ENCODE data around the gene CAMK2A. TPM values are rescaled to one million over a fixed set of nuclear protein-coding genes. Genes with fewer than 3 reads are reported as not detected.

Gene CAMK2A
- total RNA-seq, 1 experiment from 2014 or later: 0.33 TPM

DNA sequence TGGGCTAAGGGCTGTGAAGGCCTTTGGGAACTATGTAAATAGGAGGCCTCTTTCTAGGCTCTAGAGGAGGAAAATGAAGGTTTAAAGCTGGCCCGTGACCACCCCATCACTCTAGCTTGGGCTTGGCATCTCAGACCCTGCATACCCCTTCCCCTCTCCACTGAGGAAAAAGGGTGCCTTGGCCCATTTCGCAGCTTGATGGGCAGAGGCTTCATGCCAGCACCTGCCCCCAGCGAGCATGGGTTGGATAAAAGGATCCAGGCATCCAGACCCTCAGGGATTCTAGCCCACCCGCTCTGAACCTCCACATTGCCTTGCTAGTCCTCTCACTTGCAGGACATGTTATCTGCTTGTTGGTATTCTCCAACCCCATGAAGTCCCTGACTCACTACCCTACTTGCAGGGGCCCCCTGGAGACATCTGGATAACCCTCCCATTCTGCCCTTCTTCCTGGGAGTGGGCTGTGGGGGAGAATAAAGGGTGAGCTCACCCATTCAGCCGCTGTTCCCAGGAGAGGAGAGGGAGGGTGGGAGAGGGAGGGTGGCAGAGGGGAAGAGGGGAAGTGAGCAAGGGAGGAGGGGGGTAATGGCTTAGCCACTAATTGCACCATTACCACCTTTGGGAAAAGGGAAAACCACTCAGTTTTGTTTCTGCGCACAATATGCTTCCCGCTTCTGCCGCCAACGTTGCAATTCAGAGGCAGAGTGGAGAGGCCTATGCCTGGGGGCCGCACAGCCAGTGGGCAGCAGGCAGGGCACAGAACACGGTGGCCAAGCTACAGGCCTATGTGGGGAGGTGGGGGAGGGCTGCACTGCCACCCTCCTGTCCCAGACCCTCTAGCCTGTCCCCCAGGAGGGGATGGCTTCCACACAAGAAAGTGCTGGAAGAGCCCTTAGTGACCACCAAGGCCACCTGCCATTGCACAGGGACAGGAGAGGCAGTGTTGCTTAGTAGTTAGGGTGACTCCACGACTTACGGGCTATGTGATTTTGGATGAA is 2.1 kb upstream of the CAMK2A start:
- H4K20me1 ChIP-seq (ENCODE audit: control insufficient read depth, insufficient read depth, insufficient read length): no peaks in the 10 kb centered on the region
- no peak overlapping the region for H2AK5ac ChIP-seq (ENCODE audit: insufficient read length, low read length)
- no peaks in the 10 kb centered on the region; the same call in 1 of the 2 replicates for H3K4me1 ChIP-seq (ENCODE audit: insufficient read depth, low read length)
- no CpG with 5 or more reads among the region's 13 CpGs for WGBS (ENCODE audit: extremely low coverage, insufficient read length, low lambda C conversion rate)
- H3K27me3 Mint-ChIP-seq (ENCODE audit: low read depth): peaks cover 10% of the 10 kb centered on the region
- no peak overlapping the region for H3K9ac ChIP-seq (ENCODE audit: extremely low read depth, insufficient read length, low read length)
- H3K36me3 Mint-ChIP-seq (ENCODE audit: insufficient read depth in 1 of 3, low read depth in 3 of 3): no peaks in the 10 kb centered on the region
- no peaks in the 10 kb centered on the region for H3K79me1 ChIP-seq (ENCODE audit: insufficient read depth, low read depth, low read length, poor library complexity, severe bottlenecking)
- no peaks in the 10 kb centered on the region for H3K9me3 ChIP-seq (ENCODE audit: control insufficient read depth, low read depth, low read length)
- no peak for DNase-seq
- no peak overlapping the region for H2BK120ac ChIP-seq (ENCODE audit: low read depth, low read length, poor library complexity, severe bottlenecking)
- H2BK12ac ChIP-seq (ENCODE audit: insufficient read length, low read depth, low read length): no peak overlapping the region
- no peak overlapping the region for H3T11ph ChIP-seq (ENCODE audit: low read length)
- TF ChIP-seq, protein P1, sequence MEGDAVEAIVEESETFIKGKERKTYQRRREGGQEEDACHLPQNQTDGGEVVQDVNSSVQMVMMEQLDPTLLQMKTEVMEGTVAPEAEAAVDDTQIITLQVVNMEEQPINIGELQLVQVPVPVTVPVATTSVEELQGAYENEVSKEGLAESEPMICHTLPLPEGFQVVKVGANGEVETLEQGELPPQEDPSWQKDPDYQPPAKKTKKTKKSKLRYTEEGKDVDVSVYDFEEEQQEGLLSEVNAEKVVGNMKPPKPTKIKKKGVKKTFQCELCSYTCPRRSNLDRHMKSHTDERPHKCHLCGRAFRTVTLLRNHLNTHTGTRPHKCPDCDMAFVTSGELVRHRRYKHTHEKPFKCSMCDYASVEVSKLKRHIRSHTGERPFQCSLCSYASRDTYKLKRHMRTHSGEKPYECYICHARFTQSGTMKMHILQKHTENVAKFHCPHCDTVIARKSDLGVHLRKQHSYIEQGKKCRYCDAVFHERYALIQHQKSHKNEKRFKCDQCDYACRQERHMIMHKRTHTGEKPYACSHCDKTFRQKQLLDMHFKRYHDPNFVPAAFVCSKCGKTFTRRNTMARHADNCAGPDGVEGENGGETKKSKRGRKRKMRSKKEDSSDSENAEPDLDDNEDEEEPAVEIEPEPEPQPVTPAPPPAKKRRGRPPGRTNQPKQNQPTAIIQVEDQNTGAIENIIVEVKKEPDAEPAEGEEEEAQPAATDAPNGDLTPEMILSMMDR (conservative IDR thresholded peaks at IDR 0.05): no peak
- no peak overlapping the region for H2BK20ac ChIP-seq (ENCODE audit: low read depth, low read length, poor library complexity, severe bottlenecking)
- H3K4ac ChIP-seq (ENCODE audit: low read depth, low read length): no peak overlapping the region
- H3K23me2 ChIP-seq (ENCODE audit: insufficient read length, low read depth, low read length, poor library complexity, severe bottlenecking): no peaks in the 10 kb centered on the region
- H3K27ac Mint-ChIP-seq: no peak overlapping the region
- no peak overlapping the region for H4K5ac ChIP-seq (ENCODE audit: insufficient read length, low read depth, low read length)
- no peaks in the 10 kb centered on the region for H3K27me3 ChIP-seq (ENCODE audit: insufficient read depth, low read length)
- H3K79me2 ChIP-seq (ENCODE audit: insufficient read depth, low read length): no peaks in the 10 kb centered on the region
- H3K18ac ChIP-seq (ENCODE audit: insufficient read length, low read depth, low read length): no peak overlapping the region
- H3K14ac ChIP-seq (ENCODE audit: insufficient read depth, low read length): no peak overlapping the region
- H3K4me2 ChIP-seq (ENCODE audit: insufficient read depth, insufficient read length, low read length): no peak overlapping the region
- H2BK5ac ChIP-seq (ENCODE audit: insufficient read length, low read length): no peak overlapping the region
- H3K27ac ChIP-seq (ENCODE audit: insufficient read length, low read depth, low read length): no peak overlapping the region
- H3K9me3 Mint-ChIP-seq: no peaks in the 10 kb centered on the region; a peak in 1 of 5 replicates
- H3K23ac ChIP-seq (ENCODE audit: insufficient read length, low read depth, low read length): no peak overlapping the region
- H3K4me3 Mint-ChIP-seq: no peak overlapping the region
- H4K91ac ChIP-seq (ENCODE audit: insufficient read length, low read depth, low read length): no peak overlapping the region
- no peak overlapping the region for H2BK15ac ChIP-seq (ENCODE audit: low read depth, low read length)
- peaks cover 9 to 15% of the 10 kb centered on the region in 2 experiments for H3K4me1 Mint-ChIP-seq
- no peak overlapping the region for H4K8ac ChIP-seq (replicated peaks; ENCODE audit: insufficient read length, low read depth, low read length)
- no peak overlapping the region for H3K56ac ChIP-seq (ENCODE audit: insufficient read length, low read depth, low read length)
- H2AFZ ChIP-seq (ENCODE audit: low read length): no peak overlapping the region

Data from H9 (cell line).